ENCODE data around the gene LHX1.

The LHX1 gene

DNA sequence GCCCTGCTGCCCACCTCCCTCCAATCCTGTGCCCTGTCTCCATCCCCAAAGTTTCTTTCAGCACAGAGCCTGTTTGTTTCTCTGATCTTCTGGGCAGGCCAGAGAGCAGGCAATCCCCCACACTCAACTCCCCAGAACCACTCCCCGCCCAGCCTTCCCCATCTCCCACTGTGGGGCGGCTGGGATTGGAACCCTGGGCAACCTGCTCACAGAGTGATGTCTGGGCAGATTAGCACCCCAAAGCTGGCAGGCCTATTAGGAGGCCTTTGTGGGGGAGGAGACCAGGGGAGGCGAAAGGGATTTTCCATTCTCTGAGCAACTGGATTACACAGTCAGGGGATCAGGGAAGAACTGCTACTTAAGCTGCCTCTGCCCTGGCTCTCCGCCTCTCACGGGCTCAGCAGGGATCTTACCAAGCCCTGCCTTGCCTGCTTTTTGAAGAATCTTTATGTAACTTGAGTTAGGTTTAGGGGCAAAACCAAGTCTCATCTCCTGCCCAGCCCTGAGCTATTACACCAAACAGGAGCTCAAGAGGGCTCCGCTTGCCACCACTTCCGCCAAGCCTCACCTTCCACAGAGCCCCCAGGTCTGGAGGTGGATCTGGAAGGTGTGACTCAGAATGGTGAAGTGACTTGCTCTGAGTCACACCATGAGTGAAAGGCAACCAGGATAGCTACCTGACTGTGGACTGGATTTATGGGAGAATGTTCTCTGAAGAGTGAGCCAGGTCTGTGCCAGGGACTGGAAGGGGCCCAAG lies 16.0 kb upstream of the LHX1 start:
- no peak for DNase-seq

- no peak for DNase-seq
These were observed 15.1 kb upstream of the LHX1 start for GRCh38 chr17:36922175-36922574.

DNA sequence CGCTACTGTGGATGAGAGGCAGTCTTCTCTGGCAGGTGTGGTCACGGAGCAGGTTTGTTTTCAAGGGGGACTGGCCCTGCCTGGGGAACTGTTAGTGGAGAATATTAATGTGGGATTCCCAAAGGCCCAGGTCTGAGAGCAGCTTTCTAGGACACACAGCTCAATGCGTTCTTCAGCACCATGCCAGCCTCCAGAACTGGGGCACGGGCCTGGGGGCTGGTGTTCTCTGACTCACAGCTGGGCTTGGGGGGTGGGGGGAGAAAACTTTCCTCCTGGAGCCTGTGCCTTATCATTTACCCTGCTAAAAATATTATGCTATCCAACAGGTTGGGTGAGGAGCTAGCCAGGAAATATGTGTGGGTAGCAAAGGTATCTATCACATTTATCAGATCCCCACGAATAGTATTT lies 13.5 kb upstream of the LHX1 start:
- DNase-seq: no peak

GRCh38 chr17:36926226-36926625 lies 11.0 kb upstream of the LHX1 start:
- no peak for DNase-seq

GRCh38 chr17:36926701-36927100 lies 10.6 kb upstream of the LHX1 start:
- DNase-seq: no peak

DNA sequence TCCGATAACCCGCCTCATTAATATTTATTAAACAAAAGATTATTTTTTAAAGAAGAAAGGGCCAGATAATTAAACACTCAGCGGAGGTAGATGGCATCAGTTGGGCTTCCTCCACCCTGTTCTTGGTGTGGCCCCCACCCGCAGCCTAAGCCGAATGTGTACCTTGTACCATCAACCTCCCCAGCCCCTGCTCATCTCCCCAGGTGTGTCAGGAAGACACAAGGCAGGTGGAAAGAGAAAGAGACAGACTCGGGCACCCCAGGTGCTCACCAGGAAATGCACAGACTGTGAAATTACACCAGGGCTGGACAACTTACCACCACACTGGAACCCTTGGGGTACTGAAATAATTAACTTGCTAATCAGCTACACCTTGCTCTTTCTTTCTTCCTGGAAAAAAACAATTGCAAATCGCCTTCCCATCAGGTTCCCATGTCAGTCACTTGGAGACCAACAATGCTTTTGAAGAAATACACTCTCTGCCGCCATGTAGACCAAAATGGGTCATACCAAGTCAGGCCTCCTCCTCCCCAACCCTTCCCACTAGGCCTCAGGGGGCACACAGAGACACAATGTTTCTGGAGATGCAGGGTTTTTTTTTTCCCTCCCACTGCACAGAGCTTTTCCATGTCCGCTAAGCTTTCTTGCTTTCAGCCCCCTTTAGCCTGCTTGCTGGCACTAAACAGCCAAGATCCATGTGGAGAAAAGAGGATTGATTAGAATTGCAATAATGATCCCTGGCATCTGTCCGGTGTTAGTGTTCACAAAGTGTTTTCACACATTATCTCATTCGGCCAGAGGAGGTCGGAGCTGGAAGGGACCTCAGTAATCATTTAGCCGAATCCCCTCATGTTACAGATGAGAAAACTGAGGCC lies 8.6 kb upstream of the LHX1 start:
- no peak for DNase-seq

DNA sequence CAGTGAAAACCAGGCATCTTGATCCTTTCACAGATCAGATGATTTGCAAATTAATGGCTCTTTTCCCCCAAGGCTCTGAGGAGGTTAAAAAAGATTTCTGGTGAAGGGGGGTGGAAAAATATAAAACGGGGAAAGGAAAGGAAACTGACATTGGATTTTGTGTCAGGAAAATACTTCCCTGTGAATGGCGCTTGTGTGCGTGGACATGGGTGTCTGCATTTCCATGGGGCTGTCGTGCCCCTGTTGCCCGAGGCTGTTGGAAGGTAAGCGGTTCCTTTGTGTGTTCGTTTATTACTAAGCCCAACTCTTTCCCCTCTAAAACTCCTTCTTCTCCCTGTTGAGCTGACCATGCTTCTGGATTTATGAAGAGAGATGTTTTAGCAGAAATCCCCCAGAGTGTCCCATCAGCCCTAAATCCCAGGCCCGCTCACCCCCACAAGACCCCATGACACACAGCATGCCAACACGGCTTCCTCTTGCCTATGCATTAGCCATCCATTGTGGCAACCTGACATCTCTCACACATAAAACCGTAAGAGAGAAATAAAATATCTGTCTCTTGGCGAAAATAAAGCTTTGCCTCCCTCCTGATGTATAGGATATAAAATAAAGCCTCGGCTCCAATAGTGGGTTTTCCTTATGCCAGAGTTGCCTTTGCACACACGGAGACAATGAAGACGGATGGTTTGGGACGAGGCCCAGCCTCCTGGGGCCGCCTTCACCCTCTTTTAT lies 7.3 kb upstream of the LHX1 start:
- DNase-seq: no peak

DNA sequence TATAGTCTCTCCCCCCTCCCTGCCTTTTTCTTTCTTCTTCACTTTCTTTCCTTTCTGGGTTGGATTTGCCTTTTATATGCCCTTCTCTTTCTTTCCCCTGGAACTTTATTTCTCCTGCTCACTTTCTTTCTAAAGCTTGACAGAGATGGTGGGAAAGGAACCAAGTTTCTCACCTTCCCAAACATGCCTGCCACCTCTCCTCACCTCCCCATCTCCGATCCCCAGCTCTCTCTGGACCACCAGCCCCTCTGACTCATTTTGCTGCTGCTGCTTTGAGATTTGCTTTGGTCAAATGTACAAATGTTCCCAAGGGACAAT lies 6.7 kb upstream of the LHX1 start:
- DNase-seq: no peak

DNA sequence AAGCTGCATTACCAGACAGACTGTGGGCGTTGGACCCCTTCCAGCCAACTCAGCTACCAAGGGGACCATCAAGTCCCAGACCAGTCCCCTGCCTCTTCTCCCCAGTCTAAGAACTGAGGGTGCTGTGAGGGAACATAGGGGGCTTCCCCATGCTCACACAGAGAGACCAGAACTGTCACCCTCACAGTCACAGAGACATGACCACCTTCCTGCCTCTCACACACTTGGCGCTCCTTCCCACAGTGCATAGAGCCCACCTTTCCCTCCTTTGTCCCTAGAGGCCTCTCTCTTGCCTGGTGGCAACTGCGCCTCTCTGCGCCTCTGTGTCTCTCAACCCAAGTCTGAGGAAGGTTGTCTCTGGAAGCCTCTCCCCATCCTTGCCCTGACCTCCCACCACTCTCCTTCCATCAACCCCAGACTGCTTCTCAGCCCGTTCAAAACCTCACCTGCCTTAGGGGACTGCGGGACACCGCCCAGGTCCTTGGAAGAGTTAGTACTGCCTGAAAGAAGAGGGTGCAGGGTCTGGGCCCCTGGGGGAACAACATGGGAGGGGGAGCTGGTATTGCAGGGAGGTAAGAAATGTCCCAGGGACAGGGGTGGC lies 6.1 kb upstream of the LHX1 start:
- DNase-seq: no peak

- no peak for DNase-seq
These were observed 5.4 kb upstream of the LHX1 start for GRCh38 chr17:36931697-36932382.

DNA sequence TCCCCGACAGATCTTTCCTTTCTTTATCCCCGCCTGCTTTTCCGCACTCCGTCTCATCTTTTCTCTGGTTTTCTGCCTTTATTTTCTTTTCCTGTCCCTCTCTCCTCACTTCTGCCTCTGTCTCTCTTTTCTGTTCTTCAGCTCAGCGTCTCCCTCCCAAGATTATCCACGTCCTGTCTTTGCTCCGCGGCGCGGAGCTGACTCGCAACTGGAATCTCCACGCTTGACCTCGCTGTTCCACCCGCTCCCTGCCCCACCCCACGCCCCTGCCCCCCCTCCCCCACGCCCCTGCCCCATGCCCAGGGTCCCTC lies 4.9 kb upstream of the LHX1 start:
- DNase-seq: no peak

DNA sequence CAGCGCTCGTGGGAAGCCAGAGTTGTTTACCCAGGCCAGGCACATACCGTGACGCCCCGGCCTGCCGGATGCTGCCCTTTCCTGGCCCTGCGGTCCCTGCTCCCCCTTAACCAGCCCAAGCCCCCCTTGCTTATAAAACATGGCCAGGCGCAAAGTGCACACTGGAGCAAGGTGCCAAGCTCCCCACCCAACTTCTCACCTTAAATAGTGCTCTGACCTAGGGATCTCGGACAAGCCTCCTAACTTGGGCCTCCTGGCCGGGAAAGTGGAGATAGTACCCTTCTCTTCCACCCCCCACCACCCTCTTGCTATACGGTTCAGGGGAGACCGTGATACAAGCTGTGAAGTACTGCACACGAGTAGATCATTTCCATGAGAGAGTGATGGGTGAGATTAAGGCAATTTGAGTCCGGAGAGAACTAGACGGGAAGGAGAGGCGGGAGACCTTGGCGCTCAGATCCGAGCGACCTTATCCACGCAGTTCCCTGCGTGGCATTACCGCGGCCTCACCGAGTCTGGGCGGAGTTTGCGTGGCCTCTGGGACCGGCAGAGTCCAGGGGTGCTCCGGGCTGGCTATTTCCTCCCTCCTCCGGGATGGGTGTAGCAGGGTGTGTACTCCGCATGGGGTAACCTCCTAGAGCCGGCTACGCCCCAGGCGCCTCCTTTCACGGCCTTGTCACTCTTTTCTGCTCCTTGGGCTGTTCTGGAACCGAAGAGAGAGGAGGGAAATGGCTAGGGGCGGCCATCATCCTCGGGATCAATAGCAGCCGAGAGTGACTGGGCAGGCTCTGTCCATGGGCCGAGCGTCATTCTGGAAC lies 4.4 kb upstream of the LHX1 start:
- DNase-seq: no peak

DNA sequence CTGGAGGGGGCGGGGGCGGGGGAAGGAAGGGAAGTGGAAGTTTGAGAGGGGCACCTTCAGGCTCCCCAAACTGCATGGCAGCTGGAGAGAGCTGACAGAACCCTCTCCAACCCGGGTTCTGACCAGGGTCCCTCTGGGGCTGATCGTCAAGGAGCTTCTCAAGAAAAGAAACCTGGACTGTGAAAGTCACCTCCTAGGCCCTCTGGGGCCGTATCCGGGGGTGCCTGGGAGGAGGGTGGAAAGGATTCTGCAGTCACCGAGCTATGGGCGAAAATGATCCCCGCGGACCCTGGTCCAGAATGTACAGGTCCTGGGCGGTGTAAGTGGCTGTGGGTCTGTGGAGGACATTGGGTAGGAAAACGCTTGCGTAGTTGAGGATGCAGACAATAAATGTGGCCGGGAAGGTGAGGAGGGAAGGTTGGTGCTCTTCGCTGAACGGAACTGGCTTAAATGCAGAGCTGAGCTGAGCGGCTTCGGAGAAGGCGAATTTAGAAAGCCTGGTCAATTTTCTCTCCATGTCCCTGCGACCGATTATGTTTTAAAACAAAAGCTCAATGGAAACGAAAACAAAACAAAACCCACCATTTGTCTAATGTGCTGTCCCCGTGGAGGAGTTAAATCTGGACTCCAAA lies 3.6 kb upstream of the LHX1 start:
- DNase-seq: no peak

DNA sequence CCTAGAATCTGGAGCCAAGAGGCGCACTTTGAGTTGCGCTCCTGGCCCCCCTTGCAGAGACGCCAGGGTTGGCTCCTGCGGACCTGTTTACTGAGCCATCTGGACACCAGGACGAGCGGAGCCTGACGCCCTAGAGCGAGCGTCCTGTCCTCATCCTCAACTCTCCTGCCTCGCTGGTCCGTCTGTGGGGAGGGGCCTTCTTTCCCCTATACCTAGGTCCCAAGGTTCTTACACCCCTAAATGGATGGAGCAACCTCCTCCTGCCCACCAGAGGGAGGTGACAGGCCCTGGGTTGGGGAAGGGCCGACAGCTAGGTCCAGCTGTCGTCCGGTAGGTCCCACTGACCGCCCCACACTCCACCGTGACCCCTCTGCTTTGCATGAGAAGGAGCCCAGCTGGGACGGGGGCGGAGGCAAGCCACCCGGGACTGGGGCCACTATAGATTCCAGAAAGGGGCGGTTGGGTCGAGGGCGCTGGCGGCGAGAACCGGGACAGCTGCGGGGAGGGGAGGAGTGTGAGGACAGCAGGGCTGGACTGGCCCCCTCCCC lies 3.1 kb upstream of the LHX1 start:
- DNase-seq: no peak

DNA sequence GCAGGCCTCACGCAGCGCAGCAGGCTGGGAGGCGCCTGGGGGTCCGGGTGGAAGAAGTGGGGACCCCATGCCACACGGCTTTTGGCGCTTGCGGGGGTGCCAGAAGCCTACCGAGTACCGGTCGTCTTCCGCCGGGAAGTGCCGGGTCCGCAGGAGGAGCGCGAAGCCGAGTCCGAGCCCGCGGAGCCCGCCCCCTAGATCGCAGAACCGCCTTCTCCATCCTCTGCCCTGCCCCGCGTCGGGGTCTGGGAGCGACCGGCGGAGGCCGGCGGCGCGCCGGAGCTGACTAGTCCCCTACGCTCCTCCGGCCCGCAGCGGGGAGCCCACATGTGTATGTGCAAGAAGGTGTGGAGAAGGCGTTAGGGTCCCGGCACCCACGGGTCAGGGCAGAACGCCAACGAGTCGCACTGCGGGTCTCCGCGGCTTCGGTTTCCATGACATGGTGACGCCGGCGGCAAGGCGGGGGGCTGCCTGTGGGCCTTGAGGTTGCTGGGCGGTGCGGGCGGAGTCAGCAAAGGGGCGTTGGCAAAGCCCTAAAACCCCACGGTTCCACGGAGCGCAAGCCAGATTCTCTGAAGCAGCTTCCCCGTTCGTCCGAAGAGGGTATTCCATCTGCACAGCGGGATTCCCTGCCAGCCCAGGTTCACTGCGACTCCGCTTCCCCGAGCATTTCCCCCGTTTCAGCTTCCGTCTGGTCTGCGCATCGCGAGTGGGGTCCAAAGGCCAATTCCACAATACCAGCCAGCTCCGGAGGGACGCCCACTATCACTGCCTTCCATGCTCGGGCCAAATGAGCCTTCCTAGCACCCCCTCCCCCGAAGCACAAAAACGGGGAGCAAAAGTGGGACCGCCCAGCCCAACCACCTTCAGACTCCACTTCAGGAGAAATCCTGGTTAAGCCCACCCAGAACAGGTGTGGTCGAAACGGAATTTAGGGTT lies 2.3 kb upstream of the LHX1 start:
- DNase-seq: no peak

DNA sequence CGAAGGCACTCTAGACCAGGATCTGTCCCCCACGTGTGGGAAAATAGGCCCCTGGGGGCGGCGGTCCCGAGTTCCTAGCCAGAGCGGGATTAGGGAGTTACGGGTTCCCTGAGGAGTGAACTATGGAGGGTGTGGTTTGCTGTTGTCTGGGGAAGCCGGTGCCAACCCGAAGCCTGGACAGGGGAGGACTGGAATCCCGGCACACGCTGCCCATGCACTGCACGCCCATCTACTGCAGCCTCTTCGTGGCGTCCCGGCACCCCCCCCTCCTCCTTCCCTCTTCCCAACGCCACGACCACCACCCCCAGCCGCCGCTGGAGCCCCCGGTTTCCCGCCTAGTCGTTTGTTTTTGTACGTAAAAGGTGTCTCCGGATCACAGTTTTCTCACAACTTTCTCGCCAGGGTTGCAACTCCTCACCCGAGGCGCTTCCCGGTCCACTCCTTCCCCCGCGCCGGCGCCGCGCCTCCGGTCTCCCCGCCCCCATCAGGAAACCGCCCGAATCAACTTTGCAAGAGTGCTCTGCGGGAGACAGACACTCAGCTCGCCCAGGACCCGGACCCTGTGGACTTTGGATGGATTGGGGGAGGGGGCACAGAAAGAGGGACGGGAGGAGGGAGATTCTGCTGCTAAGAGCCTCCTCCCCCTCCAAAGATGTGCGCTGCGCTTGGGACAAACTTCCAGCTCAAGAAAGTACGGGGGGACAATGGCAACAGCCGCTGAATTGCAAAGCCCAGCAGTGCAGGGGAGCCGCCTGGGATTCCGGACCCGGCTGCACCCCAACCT lies 1.4 kb upstream of the LHX1 start:
- DNase-seq: no peak

- DNase-seq: no peak
These were observed 747 bp upstream of the LHX1 start for GRCh38 chr17:36936455-36937000.
